ENCODE data around the gene OBP2B. TPM values are rescaled to one million over a fixed set of nuclear protein-coding genes. Genes with fewer than 3 reads are reported as not detected.

OBP2B gene
- total RNA-seq, 1 experiment from 2014 or later, result not detected

- no peak overlapping the region for H3K4me3 ChIP-seq
- no peak overlapping the region for H3K27ac ChIP-seq
- H3K9me3 ChIP-seq (ENCODE audit: insufficient read depth, low read depth), result no peaks in the 10 kb centered on the region
- no peak for DNase-seq
- ChIA-PET POLR2A (ENCODE audit: unreplicated experiment) (no interaction called here), CTCF (interaction anchor here (0.7 kb wide), 1 partner anchor 49 kb away, joined by 5 read pairs; no protein-coding TSS in a partner anchor)
- H3K9me2 ChIP-seq (ENCODE audit: insufficient read depth), result no peaks in the 10 kb centered on the region
- no peak overlapping the region for H3K4me2 ChIP-seq
- no peaks in the 10 kb centered on the region for H3K36me3 ChIP-seq (ENCODE audit: low read depth)
- peaks cover 69% of the 10 kb centered on the region for H3K27me3 ChIP-seq (ENCODE audit: insufficient read depth, low read depth)
- no peaks in the 10 kb centered on the region for H4K20me1 ChIP-seq (ENCODE audit: insufficient read depth)
- TF ChIP-seq EZH2 (IDR thresholded peaks at IDR 0.05; ENCODE audit: low read depth) (no peak), CTCF (conservative IDR thresholded peaks at IDR 0.05) (no peak)
- no peak overlapping the region for H2AFZ ChIP-seq
- H3K79me2 ChIP-seq (ENCODE audit: low read depth), result no peaks in the 10 kb centered on the region
- intact Hi-C loops (cut with micrococcal nuclease; ENCODE audit: unreplicated experiment), result no loop called here
- BruUV-seq (replicated peaks), result no TSS peak
- no peaks in the 10 kb centered on the region for H3K4me1 ChIP-seq (replicated peaks; ENCODE audit: insufficient read depth)
- no peaks in the 10 kb centered on the region for H3F3A ChIP-seq (ENCODE audit: insufficient read depth, low read depth)
These were observed 6.2 kb downstream of the OBP2B start for GRCh38 chr9:133202688-133203453.

GRCh38 chr9:133202145-133202513 lies 6.9 kb downstream of the OBP2B start:
- H3K9me3 ChIP-seq (ENCODE audit: insufficient read depth, low read depth), result no peaks in the 10 kb centered on the region
- H3K79me2 ChIP-seq (ENCODE audit: low read depth), result no peaks in the 10 kb centered on the region
- H4K20me1 ChIP-seq (ENCODE audit: insufficient read depth), result no peaks in the 10 kb centered on the region
- H2AFZ ChIP-seq, result no peak overlapping the region
- POLR2A ChIA-PET (ENCODE audit: unreplicated experiment), result no interaction called here
- H3K4me1 ChIP-seq (replicated peaks; ENCODE audit: insufficient read depth), result no peaks in the 10 kb centered on the region
- no peak for DNase-seq
- CTCF ChIA-PET, result interaction anchor here (0.7 kb wide), 1 partner anchor 50 kb away, joined by 5 read pairs; no protein-coding TSS in a partner anchor
- H3K27me3 ChIP-seq (ENCODE audit: insufficient read depth, low read depth), result peaks cover 72% of the 10 kb centered on the region
- no peak overlapping the region for H3K4me3 ChIP-seq
- no peaks in the 10 kb centered on the region for H3F3A ChIP-seq (ENCODE audit: insufficient read depth, low read depth)
- intact Hi-C loops (cut with micrococcal nuclease; ENCODE audit: unreplicated experiment), result no loop called here
- H3K9me2 ChIP-seq (ENCODE audit: insufficient read depth), result no peaks in the 10 kb centered on the region
- no peak overlapping the region for H3K27ac ChIP-seq
- no peak overlapping the region for H3K4me2 ChIP-seq
- H3K36me3 ChIP-seq (ENCODE audit: low read depth), result no peaks in the 10 kb centered on the region
- TF ChIP-seq EZH2 (IDR thresholded peaks at IDR 0.05; ENCODE audit: low read depth) (no peak), CTCF (conservative IDR thresholded peaks at IDR 0.05) (no peak)
- no TSS peak for BruUV-seq (replicated peaks)

GRCh38 chr9:133201424-133202144 lies 7.5 kb downstream of the OBP2B start:
- DNase-seq, result no peak
- Histone ChIP-seq H3K79me2 (ENCODE audit: low read depth) (no peaks in the 10 kb centered on the region), H3K27me3 (ENCODE audit: insufficient read depth, low read depth) (peaks cover 76% of the 10 kb centered on the region), H3K9me3 (ENCODE audit: insufficient read depth, low read depth) (no peaks in the 10 kb centered on the region), H3K27ac (no peak overlapping the region), H3K4me2 (no peak overlapping the region), H3K4me1 (replicated peaks; ENCODE audit: insufficient read depth) (no peaks in the 10 kb centered on the region), H3K36me3 (ENCODE audit: low read depth) (no peaks in the 10 kb centered on the region), H2AFZ (no peak overlapping the region), H3K4me3 (no peak overlapping the region), H3K9me2 (ENCODE audit: insufficient read depth) (no peaks in the 10 kb centered on the region), H4K20me1 (ENCODE audit: insufficient read depth) (no peaks in the 10 kb centered on the region), H3F3A (ENCODE audit: insufficient read depth, low read depth) (no peaks in the 10 kb centered on the region)
- ChIA-PET CTCF (no interaction called here), POLR2A (ENCODE audit: unreplicated experiment) (no interaction called here)
- BruUV-seq (replicated peaks), result no TSS peak
- intact Hi-C loops (cut with micrococcal nuclease; ENCODE audit: unreplicated experiment), result no loop called here
- TF ChIP-seq CTCF (conservative IDR thresholded peaks at IDR 0.05) (no peak), EZH2 (IDR thresholded peaks at IDR 0.05; ENCODE audit: low read depth) (no peak)

All from PC-9 (cell line).